Skeletal muscle satellite cell (primary cell): ENCODE data around the gene GNAO1.

Source experiments
- H3K27me3 ChIP-seq: 2 replicates; pipeline ENCODE4 v1.7.0; 2013; ENCODE audit warnings: low read length; ENCODE audit not compliant: control insufficient read depth, insufficient read depth
- H3K36me3 ChIP-seq: 2 replicates; pipeline ENCODE4 v1.7.0; 2013; ENCODE audit warnings: mild to moderate bottlenecking, control low read depth, low read length; ENCODE audit not compliant: insufficient read depth
- H3K4me1 ChIP-seq: 2 replicates; pipeline ENCODE4 v1.7.0; 2013; ENCODE audit warnings: low read length; ENCODE audit not compliant: control insufficient read depth, insufficient read depth
- H3K4me2 ChIP-seq: 2 replicates; pipeline ENCODE4 v1.7.0; 2013; ENCODE audit warnings: mild to moderate bottlenecking, low read length
- H3K4me3 ChIP-seq: 2 replicates; pipeline ENCODE4 v1.7.0; 2013; ENCODE audit warnings: low read length
- H3K9ac ChIP-seq: 2 replicates; pipeline ENCODE4 v1.7.0; 2013; ENCODE audit warnings: mild to moderate bottlenecking, low read depth, low read length, moderate library complexity
- H3K9me3 ChIP-seq: replicated peaks from 2 replicates; pipeline ENCODE4 v1.7.0; 2013; ENCODE audit warnings: mild to moderate bottlenecking, control low read depth, low read length

Gene GNAO1

DNA sequence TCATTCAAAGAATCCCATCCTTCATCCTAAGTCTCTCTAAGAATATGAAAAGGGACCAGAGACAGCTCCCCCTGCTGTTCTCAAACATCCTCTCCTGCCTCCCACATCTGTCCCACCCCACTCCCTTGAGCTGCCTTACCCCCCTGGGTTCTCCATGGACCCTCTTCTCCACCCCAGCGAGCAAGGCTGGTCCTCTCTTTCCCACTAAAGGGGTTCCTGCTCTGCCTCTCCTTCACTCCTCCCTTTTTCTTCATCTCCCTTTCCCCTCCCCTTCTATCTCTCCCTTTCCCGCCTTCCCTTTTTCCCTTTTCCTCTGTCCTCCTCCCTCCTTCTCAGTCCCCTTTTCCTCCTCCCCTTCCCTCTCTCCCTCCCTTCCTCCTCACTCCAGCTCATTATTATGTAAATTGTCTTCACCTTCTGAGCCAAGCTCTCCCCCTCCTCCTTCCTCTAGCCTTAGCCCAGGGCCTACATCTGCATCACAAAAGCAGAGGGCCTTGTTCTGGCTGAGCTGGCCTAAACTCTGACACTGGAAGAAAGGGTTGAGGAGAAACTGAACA, 90.0 kb downstream of the GNAO1 start:
- H3K4me3 ChIP-seq: no peak overlapping the region
- H3K9ac ChIP-seq: no peak overlapping the region
- no peaks in the 10 kb centered on the region for H3K4me1 ChIP-seq
- H3K9me3 ChIP-seq: no peaks in the 10 kb centered on the region
- peaks cover 17% of the 10 kb centered on the region for H3K27me3 ChIP-seq
- no peaks in the 10 kb centered on the region for H3K36me3 ChIP-seq
- no peak overlapping the region for H3K4me2 ChIP-seq

- H3K4me2 ChIP-seq: no peak overlapping the region
- H3K27me3 ChIP-seq: peaks cover 11% of the 10 kb centered on the region
- H3K4me1 ChIP-seq: peaks cover 5% of the 10 kb centered on the region
- no peak overlapping the region for H3K9ac ChIP-seq
- H3K4me3 ChIP-seq: no peak overlapping the region
- no peaks in the 10 kb centered on the region for H3K36me3 ChIP-seq
- no peaks in the 10 kb centered on the region for H3K9me3 ChIP-seq
These were observed 91.2 kb downstream of the GNAO1 start for GRCh38 chr16:56282451-56282850.

- Histone ChIP-seq H3K9ac (no peak overlapping the region), H3K4me1 (peaks cover 5% of the 10 kb centered on the region), H3K4me3 (no peak overlapping the region), H3K4me2 (no peak overlapping the region), H3K9me3 (no peaks in the 10 kb centered on the region), H3K36me3 (no peaks in the 10 kb centered on the region), H3K27me3 (peaks cover 11% of the 10 kb centered on the region)
These were observed 93.2 kb downstream of the GNAO1 start for GRCh38 chr16:56284521-56284920.

GRCh38 chr16:56286809-56287208, 95.5 kb downstream of the GNAO1 start:
- H3K4me1 ChIP-seq: peaks cover 5% of the 10 kb centered on the region
- no peak overlapping the region for H3K4me2 ChIP-seq
- no peak overlapping the region for H3K4me3 ChIP-seq
- no peaks in the 10 kb centered on the region for H3K36me3 ChIP-seq
- peaks cover 18% of the 10 kb centered on the region for H3K27me3 ChIP-seq
- H3K9ac ChIP-seq: no peak overlapping the region
- no peaks in the 10 kb centered on the region for H3K9me3 ChIP-seq

DNA sequence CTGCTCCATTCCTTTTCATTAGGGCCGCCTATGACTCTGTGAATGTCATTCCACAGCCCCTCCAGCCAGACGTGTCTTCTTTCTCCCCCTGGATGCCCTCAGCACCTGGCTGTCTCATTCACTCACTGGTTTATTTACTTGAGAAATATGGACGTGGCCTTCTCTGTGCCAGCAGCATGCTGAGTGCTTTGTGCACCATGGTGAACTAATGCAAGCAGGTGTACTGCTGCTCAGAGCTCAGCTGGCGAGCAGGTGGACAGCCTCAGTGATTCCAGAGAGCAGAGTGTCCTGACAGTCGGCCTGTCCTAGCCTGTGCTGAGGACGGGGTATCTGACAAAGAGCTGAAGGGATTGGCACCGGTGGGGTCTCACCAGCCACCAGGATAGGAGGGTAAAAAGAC, 96.7 kb downstream of the GNAO1 start:
- Histone ChIP-seq H3K36me3 (no peaks in the 10 kb centered on the region), H3K4me1 (peaks cover 5% of the 10 kb centered on the region), H3K4me3 (no peak overlapping the region), H3K27me3 (peaks cover 18% of the 10 kb centered on the region), H3K9me3 (no peaks in the 10 kb centered on the region), H3K9ac (no peak overlapping the region), H3K4me2 (no peak overlapping the region)

DNA sequence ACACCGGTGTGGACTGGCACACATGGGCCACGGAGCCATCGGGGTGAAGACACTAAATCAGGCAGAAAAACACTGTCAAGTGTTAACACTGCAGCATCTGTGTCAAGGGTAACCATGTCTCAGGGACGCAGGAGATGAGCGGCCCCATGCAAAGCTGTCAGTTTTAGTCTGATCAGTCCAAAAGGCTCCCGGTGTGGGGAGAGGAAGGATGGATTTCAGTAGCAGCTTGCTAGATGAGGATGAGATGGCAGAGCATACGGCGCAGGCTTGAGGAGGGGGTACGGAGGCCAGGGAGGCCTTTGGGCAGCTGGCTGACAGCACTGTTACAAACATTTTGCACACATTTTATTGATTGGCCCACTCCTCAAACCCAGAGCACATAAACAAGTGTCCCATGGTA, 98.1 kb downstream of the GNAO1 start:
- Histone ChIP-seq H3K4me1 (peaks cover 8% of the 10 kb centered on the region), H3K27me3 (peaks cover 12% of the 10 kb centered on the region), H3K4me3 (no peak overlapping the region), H3K9ac (no peak overlapping the region), H3K9me3 (no peaks in the 10 kb centered on the region), H3K36me3 (no peaks in the 10 kb centered on the region), H3K4me2 (no peak overlapping the region)

GRCh38 chr16:56289862-56290261, 98.6 kb downstream of the GNAO1 start:
- Histone ChIP-seq H3K4me3 (no peak overlapping the region), H3K4me1 (peaks cover 11% of the 10 kb centered on the region), H3K36me3 (no peaks in the 10 kb centered on the region), H3K9ac (no peak overlapping the region), H3K27me3 (peaks cover 7% of the 10 kb centered on the region), H3K4me2 (no peak overlapping the region), H3K9me3 (no peaks in the 10 kb centered on the region)

DNA sequence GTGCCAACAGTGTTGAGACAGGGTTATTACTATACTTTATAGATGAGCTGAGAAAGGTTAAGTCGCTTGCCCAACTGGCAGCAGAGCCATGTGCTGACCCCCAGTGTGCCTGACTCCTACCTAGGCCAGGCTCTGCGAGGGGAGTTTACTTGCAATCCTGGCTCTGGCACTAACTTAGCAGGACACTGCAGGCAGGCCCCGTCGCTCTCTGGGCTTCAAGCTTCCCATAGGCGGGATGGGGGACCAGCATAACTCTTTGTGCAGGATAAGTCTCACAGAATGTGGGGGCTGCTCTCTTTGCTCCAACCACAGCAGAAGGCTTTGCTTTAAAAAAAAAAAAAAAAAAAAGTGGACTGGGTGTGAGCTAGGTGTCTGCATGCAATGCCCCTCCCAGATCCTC, 102.7 kb downstream of the GNAO1 start:
- Histone ChIP-seq H3K4me3 (no peak overlapping the region), H3K36me3 (no peaks in the 10 kb centered on the region), H3K9ac (no peak overlapping the region), H3K4me1 (peaks cover 13% of the 10 kb centered on the region), H3K27me3 (peaks cover 20% of the 10 kb centered on the region), H3K9me3 (no peaks in the 10 kb centered on the region), H3K4me2 (no peak overlapping the region)

DNA sequence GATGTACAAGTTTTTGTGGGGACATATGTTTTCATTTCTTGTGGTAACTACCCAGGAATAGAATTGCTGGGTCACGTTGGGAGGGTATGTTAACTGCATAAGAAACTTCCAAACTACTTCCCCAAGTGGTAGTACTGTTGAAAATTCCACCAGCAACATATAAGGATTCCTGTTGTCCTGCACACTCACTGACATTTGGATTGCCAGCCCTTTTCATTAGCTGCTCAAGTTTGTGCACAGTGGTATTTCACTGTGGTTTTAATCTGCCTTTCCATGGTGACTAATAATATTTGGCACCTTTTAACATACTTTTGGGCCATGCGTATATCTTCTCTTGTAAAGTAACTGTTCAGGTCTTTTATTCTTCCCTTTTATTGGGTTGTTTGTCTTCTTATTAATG, 103.3 kb downstream of the GNAO1 start:
- Histone ChIP-seq H3K9ac (no peak overlapping the region), H3K27me3 (peaks cover 20% of the 10 kb centered on the region), H3K4me3 (no peak overlapping the region), H3K9me3 (no peaks in the 10 kb centered on the region), H3K36me3 (no peaks in the 10 kb centered on the region), H3K4me2 (no peak overlapping the region), H3K4me1 (peaks cover 13% of the 10 kb centered on the region)

- Histone ChIP-seq H3K4me3 (no peak overlapping the region), H3K4me1 (peaks cover 13% of the 10 kb centered on the region), H3K27me3 (peaks cover 20% of the 10 kb centered on the region), H3K4me2 (no peak overlapping the region), H3K9ac (no peak overlapping the region), H3K9me3 (no peaks in the 10 kb centered on the region), H3K36me3 (no peaks in the 10 kb centered on the region)
These were observed 103.9 kb downstream of the GNAO1 start for GRCh38 chr16:56295059-56295665.

GRCh38 chr16:56295739-56296527, 104.6 kb downstream of the GNAO1 start:
- H3K36me3 ChIP-seq: no peaks in the 10 kb centered on the region
- H3K4me1 ChIP-seq: peaks cover 17% of the 10 kb centered on the region
- H3K27me3 ChIP-seq: peaks cover 20% of the 10 kb centered on the region
- H3K9me3 ChIP-seq: no peaks in the 10 kb centered on the region
- no peak overlapping the region for H3K4me2 ChIP-seq
- no peak overlapping the region for H3K9ac ChIP-seq
- no peak overlapping the region for H3K4me3 ChIP-seq

- no peak overlapping the region for H3K4me3 ChIP-seq
- H3K4me2 ChIP-seq: no peak overlapping the region
- peaks cover 13% of the 10 kb centered on the region for H3K27me3 ChIP-seq
- H3K9me3 ChIP-seq: no peaks in the 10 kb centered on the region
- peaks cover 26% of the 10 kb centered on the region for H3K4me1 ChIP-seq
- no peak overlapping the region for H3K9ac ChIP-seq
- no peaks in the 10 kb centered on the region for H3K36me3 ChIP-seq
These were observed 106.4 kb downstream of the GNAO1 start for GRCh38 chr16:56297684-56298083.
